NCI-H446 treated with DMSO at 0.1 percent for 48 hours (cell line): ENCODE data around the gene PMVK.

Experiments used
- DNase-seq: peaks from one replicate; lab custom pipeline; 2025; lab: John Stamatoyannopoulos, UW

Gene PMVK

DNA sequence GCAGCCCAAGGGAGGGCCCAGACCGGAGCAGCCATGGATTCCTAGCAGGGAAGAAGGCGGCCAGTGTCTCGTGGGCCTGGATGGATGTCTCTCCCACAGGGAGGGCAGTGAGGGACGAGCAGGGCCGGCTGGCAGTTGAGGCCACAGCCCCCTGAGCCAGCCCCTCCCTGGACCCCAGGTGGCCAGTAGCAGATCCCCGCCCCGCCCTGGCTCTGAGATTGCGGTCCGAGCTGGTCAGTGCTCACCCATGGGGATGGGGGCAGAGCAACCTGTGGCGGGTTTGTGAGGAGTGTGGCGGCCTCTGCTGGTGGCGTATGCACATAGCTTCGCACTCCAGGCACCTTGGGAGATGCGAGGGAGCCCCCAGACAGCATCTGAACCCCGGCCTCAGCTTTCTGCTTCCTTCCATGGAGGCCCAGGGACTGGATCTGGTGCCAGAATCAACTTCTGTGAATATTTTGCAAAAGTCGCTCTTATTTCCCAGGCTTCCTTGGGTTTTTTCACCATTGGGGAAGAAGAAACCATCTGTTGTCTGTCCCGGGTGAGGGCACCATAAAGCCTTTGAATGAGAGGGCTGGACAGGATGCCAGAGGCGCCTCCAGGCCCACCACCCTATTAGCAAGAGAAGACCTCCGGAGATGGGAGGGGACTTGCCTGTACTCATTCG, 58.0 kb downstream of the PMVK start:
- DNase-seq, result peak; percentile 19

DNA sequence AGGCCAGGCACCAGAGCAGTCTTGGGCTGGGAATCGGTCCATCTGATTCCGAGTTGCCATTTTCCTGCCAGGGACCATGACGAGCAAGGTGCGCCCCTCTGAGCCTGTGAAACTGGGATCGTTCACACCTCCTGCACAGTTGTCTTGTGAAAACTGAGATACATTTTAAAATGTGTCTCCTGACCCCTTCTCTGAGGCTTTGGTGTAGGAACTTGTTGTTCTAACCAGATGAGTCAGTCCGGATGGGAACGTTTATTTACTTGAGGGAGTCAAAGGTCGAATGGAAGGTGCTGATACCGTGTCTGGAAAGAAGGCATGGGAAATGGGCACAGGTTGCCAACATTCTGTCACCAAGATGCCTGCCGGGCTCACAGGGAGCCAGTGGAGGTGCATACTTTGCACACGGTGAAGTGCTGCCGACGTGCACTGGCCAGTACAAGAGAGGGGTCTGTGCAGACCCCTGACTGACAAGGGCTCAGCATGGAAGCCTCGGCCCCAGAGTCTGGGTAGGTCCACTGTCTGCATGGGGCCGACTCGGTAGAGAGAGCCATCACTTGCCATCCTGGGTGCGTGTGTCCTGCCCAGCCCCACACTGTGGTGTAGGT, 59.0 kb downstream of the PMVK start:
- no peak for DNase-seq

DNA sequence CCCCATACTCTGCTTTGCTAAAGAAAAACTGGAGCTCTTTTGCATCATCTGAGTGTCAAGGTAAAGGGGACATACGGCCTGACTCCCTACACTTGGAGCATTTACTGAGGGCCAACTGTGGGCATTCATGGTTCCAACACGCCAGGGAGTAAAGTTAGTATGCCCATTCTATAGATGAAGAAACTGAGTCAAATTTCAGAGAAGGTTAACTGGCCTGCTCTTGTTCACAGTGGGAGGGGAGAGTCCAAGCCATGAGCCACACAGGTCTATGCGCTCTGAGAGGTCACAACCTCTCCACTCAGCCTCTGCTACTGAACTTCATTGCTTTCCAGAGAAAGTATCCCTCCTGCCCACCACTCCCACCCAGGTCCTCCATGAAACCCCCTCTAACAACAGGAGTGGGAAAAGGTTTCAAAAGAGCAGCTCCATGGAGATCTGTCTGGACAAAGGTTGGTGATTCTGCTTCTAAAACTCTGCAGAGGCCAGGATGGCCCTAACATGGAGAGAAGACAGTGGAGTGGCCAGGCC, 59.6 kb downstream of the PMVK start:
- no peak for DNase-seq
